SU-DHL-6 (cell line): ENCODE data around the gene CACNA1G.

Source experiments
- H2AFZ ChIP-seq: fragments of 200-600 bp; sonication (generic); 2 replicates; pipeline ENCODE4 v1.6.1; 2014; ENCODE audit warnings: low read depth, mild to moderate bottlenecking, moderate library complexity, mixed read lengths, antibody characterized with exemption, low read length; ENCODE audit not compliant: severe bottlenecking
- H3F3A ChIP-seq: fragments of 200-600 bp; shearing (Covaris generic); 2 replicates; pipeline ENCODE4 v1.6.0; 2016; ENCODE audit warnings: antibody characterized with exemption, mild to moderate bottlenecking; ENCODE audit not compliant: insufficient read depth
- H3K27ac ChIP-seq: fragments of 200-600 bp; sonication (generic); 2 replicates; pipeline ENCODE4 v1.5.1; 2016; ENCODE audit warnings: low read depth, mild to moderate bottlenecking, low read length, moderate library complexity, mixed read lengths
- H3K27me3 ChIP-seq: fragments of 200-600 bp; sonication (generic), shearing (Covaris generic); 2 replicates; pipeline ENCODE4 v1.6.0; 2014; ENCODE audit warnings: mild to moderate bottlenecking, low read length
- H3K36me3 ChIP-seq: fragments of 200-600 bp; sonication (generic); 2 replicates; pipeline ENCODE4 v1.6.1; 2014; ENCODE audit warnings: mild to moderate bottlenecking, low read length, mixed read lengths
- H3K4me2 ChIP-seq: fragments of 300-600, 200-600 bp; shearing (Covaris generic), sonication (generic); 2 replicates; pipeline ENCODE4 v1.6.0; 2014; ENCODE audit warnings: low read length, low read depth, mild to moderate bottlenecking; ENCODE audit not compliant: poor library complexity, severe bottlenecking
- H3K4me3 ChIP-seq: fragments of 200-600 bp; sonication (generic); 2 replicates; pipeline ENCODE4 v1.5.1; 2014; ENCODE audit warnings: antibody characterized with exemption, low read length, mild to moderate bottlenecking, mixed read lengths; ENCODE audit not compliant: insufficient read depth, poor library complexity, severe bottlenecking
- H3K79me2 ChIP-seq: fragments of 200-600 bp; sonication (generic); 2 replicates; pipeline ENCODE4 v1.6.1; 2014; ENCODE audit warnings: mild to moderate bottlenecking, low read length, moderate library complexity; ENCODE audit not compliant: insufficient read depth
- H3K9ac ChIP-seq: fragments of 200-600 bp; sonication (generic); 2 replicates; pipeline ENCODE4 v1.7.0; 2014; ENCODE audit warnings: mild to moderate bottlenecking, low read length
- H3K9me2 ChIP-seq: fragments of 200-600 bp; sonication (generic); replicated peaks from 2 replicates; pipeline ENCODE4 v1.6.1; 2014; ENCODE audit warnings: low read length; ENCODE audit not compliant: insufficient read depth
- H3K9me3 ChIP-seq: fragments of 200-600 bp; sonication (generic); 2 replicates; pipeline ENCODE4 v1.6.1; 2014; ENCODE audit warnings: low read length, mixed read lengths; ENCODE audit not compliant: insufficient read depth
- H4K20me1 ChIP-seq: fragments of 200-600 bp; sonication (generic); 2 replicates; pipeline ENCODE4 v1.6.1; 2014; ENCODE audit warnings: low read depth, mild to moderate bottlenecking, antibody characterized with exemption, low read length, moderate library complexity, mixed read lengths
- EZH2phosphoT487 ChIP-seq: fragments of 200-600 bp; sonication (generic), shearing (Covaris generic); conservative IDR thresholded peaks from 2 replicates; pipeline ENCODE4 v1.6.1; 2018; ENCODE audit warnings: mild to moderate bottlenecking, antibody characterized with exemption, low read length, moderate library complexity, mixed read lengths
- TF ChIP-seq, protein P1 (sequence below): fragments of 200-600 bp; sonication (generic); IDR thresholded peaks from one replicate; pipeline ENCODE4 v1.5.1; 2017; ENCODE audit warnings: antibody characterized with exemption, mild to moderate bottlenecking, low read length, moderate library complexity; ENCODE audit not compliant: insufficient read depth, poor library complexity, severe bottlenecking

CACNA1G gene

DNA sequence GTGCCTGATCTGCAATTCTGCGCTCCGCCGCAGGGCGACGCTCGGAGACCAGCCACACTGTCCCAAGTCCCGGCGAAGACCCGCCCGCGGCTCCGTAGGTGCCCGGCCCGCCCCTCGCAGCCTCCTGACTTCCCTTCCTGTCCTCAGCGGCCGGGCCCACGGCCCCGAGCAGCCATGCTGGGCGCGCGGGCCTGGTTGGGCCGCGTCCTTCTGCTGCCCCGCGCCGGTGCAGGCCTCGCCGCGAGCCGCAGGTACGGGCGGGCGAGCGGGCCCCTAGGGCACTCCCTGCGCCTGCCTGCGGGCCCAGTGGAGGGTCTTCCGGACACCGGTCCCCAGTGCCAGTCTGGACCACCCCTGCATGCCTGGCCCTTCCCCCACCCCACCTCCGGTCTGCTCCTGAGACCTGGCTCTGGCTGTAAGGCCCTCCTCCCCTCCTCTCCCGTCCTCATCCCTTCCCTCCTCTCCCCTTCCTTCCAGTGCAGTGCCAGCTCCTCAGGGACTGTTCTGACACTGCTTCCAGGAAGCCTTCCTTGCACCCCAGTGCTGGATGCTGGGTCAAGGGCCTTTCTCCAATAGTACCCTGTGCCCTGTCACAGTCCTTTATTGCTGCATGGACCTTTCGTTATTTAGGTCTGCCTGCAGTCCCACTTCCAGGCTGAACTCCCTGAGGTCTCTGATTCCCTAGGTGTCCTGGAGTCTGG, 13.3 kb upstream of the CACNA1G start, which contains the start of gene SPATA20:
Gene SPATA20 (plus strand): TSS at position 140 of the 701 bp plus-strand sequence. CDS start 35 bp downstream, at position 175.
- no peaks in the 10 kb centered on the region for H3F3A ChIP-seq
- no peaks in the 10 kb centered on the region for H3K79me2 ChIP-seq
- H3K4me3 ChIP-seq = peak within 1 kb of the TSS; percentile 39
- no peaks in the 10 kb centered on the region for H3K9me2 ChIP-seq
- peak within 1 kb of the TSS; percentile 48 for H3K9ac ChIP-seq
- no peaks in the 10 kb centered on the region for H3K27me3 ChIP-seq
- H4K20me1 ChIP-seq = no peaks in the 10 kb centered on the region
- TF ChIP-seq EZH2phosphoT487 = no peak
- TF ChIP-seq, protein P1, sequence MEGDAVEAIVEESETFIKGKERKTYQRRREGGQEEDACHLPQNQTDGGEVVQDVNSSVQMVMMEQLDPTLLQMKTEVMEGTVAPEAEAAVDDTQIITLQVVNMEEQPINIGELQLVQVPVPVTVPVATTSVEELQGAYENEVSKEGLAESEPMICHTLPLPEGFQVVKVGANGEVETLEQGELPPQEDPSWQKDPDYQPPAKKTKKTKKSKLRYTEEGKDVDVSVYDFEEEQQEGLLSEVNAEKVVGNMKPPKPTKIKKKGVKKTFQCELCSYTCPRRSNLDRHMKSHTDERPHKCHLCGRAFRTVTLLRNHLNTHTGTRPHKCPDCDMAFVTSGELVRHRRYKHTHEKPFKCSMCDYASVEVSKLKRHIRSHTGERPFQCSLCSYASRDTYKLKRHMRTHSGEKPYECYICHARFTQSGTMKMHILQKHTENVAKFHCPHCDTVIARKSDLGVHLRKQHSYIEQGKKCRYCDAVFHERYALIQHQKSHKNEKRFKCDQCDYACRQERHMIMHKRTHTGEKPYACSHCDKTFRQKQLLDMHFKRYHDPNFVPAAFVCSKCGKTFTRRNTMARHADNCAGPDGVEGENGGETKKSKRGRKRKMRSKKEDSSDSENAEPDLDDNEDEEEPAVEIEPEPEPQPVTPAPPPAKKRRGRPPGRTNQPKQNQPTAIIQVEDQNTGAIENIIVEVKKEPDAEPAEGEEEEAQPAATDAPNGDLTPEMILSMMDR = peak; percentile 91
- H3K27ac ChIP-seq = no peak within 1 kb of the TSS
- H3K36me3 ChIP-seq = no peaks in the 10 kb centered on the region
- peak within 1 kb of the TSS; percentile 68 for H2AFZ ChIP-seq
- H3K9me3 ChIP-seq = no peaks in the 10 kb centered on the region
- peak within 1 kb of the TSS; percentile 37 for H3K4me2 ChIP-seq

DNA sequence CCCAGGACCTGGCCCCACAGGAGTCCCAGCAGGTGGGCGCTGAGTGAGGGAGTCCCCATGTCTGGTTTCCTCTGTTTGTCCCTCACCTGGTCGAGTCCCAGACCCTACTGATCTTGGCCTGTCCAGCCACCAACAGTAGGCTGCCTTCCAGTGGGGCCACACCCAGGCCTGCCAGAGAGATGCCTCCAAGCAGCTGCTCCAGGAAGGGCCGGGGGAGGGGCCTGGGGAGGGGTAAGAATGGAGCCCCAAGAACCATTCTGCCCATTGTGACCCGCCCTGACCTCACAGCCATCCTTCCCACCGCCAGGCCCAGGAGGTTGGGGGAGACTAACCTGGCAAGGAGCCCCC, 12.8 kb upstream of the CACNA1G start:
- Histone ChIP-seq H3K79me2 (no peaks in the 10 kb centered on the region), H3K4me2 (peak overlapping the region; percentile 37), H3K36me3 (no peaks in the 10 kb centered on the region), H3K27me3 (no peaks in the 10 kb centered on the region), H3K9ac (peak overlapping the region; percentile 48; the same call in 1 of the 2 replicates), H3K9me3 (no peaks in the 10 kb centered on the region), H3K9me2 (no peaks in the 10 kb centered on the region), H3F3A (no peaks in the 10 kb centered on the region), H3K27ac (no peak overlapping the region), H4K20me1 (no peaks in the 10 kb centered on the region), H2AFZ (peak overlapping the region; percentile 68), H3K4me3 (no peak overlapping the region)
- no peak for TF ChIP-seq EZH2phosphoT487
- TF ChIP-seq, protein P1 = no peak

DNA sequence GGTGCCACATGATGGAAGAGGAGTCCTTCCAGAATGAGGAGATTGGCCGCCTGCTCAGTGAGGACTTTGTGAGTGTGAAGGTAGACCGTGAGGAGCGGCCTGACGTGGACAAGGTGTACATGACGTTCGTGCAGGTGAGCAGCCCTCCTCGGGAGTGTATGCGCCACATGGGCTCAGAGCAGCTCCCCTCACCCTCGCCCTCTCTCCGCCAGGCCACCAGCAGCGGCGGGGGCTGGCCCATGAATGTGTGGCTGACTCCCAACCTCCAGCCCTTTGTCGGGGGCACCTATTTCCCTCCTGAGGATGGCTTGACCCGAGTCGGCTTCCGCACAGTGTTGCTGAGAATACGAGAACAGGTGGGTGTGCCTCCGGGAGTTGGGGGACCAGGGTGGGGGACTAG, 11.7 kb upstream of the CACNA1G start:
- Histone ChIP-seq H3K4me3 (no peak overlapping the region), H3K9me3 (no peaks in the 10 kb centered on the region), H3K27me3 (no peaks in the 10 kb centered on the region), H2AFZ (no peak overlapping the region), H3K9me2 (no peaks in the 10 kb centered on the region), H3F3A (no peaks in the 10 kb centered on the region), H3K27ac (no peak overlapping the region), H3K4me2 (no peak overlapping the region), H4K20me1 (no peaks in the 10 kb centered on the region), H3K9ac (no peak overlapping the region), H3K79me2 (no peaks in the 10 kb centered on the region), H3K36me3 (no peaks in the 10 kb centered on the region)
- TF ChIP-seq, protein P1 = no peak
- no peak for TF ChIP-seq EZH2phosphoT487
